AG09309 (cell line): ENCODE results near the gene SNRPD1.
A peak's percentile ranks its signal among the peaks of the same experiment; 100 is the strongest.
"Not testable (repeated sequence)": the region's sequence is repeated elsewhere in the genome, so short reads cannot be mapped to it uniquely, and the experiment has no call there.

Experiments
- DNase-seq: peaks from one replicate; pipeline ENCODE4 v3.0.0-alpha.2; 2010; ENCODE audit warnings: low read depth
- H3K4me3 ChIP-seq: 2 replicates; pipeline ENCODE4 v1.5.1; 2011; ENCODE audit warnings: mild to moderate bottlenecking, low read depth, low read length, moderate library complexity; ENCODE audit not compliant: control insufficient read depth
- TF ChIP-seq, protein P1 (sequence below): IDR thresholded peaks from 2 replicates; pipeline ENCODE4 v1.5.1; 2011; ENCODE audit warnings: mild to moderate bottlenecking, low read depth, low read length, inconsistent platforms; ENCODE audit not compliant: insufficient read depth, control insufficient read depth; ENCODE audit errors: missing control alignments

The SNRPD1 gene

DNA sequence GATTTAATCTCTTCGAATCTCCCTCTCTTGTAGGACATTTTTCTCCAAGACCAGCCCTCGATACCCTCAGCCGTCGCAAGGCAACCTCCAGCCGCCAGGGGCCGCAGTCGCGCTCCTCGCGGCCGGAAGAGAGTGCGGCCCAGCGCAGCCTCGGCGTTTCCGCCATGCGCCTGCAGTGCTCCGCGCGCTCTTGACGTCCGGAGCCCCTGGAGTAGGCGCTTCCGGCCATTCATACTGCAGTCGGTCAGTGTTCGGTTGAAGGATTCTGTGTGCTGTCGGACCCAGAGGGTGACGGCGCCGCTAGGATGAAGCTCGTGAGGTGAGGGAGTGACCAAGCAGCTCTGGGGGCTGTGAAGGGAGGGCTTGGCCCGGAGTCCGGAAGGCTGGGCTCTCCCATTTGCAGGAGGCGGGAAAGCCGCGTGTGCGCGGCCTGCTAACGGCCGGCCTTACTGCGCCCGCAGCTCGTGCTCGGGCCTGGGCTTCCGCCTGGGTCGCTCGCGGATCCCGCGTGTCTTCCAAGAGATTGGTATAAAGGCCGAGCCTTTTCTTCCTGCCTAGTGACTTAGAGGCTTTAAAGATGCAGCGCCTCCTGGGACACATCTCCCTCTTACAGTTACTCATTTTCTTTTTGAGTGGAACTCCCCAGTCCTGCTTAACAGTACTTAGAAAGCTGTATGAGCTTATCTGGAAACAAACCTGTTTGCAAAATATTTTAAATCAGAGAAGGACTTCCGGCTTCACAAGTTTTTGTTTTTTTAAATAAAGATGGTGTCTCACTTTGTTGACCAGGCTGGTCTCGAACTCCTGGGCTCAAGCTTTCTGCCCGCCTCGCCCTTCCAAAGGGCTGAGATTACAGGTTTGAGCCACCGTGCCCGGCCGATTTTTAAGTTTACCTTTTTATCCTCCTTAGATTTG, at the start of gene SNRPD1:
TSS of gene SNRPD1 (plus strand) at position 190 of the 915 bp plus-strand sequence. CDS start at position 306, 116 bp downstream.
- TF ChIP-seq, protein P1, sequence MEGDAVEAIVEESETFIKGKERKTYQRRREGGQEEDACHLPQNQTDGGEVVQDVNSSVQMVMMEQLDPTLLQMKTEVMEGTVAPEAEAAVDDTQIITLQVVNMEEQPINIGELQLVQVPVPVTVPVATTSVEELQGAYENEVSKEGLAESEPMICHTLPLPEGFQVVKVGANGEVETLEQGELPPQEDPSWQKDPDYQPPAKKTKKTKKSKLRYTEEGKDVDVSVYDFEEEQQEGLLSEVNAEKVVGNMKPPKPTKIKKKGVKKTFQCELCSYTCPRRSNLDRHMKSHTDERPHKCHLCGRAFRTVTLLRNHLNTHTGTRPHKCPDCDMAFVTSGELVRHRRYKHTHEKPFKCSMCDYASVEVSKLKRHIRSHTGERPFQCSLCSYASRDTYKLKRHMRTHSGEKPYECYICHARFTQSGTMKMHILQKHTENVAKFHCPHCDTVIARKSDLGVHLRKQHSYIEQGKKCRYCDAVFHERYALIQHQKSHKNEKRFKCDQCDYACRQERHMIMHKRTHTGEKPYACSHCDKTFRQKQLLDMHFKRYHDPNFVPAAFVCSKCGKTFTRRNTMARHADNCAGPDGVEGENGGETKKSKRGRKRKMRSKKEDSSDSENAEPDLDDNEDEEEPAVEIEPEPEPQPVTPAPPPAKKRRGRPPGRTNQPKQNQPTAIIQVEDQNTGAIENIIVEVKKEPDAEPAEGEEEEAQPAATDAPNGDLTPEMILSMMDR, result peak; percentile 89
- H3K4me3 ChIP-seq, result peak within 1 kb of the TSS; percentile 67
- DNase-seq, result peak; percentile 55

GRCh38 chr18:21571772-21572171, 40.3 kb upstream of the SNRPD1 start:
- TF ChIP-seq, protein P1, result no peak
- no peak overlapping the region for H3K4me3 ChIP-seq
- DNase-seq, result no peak

DNA sequence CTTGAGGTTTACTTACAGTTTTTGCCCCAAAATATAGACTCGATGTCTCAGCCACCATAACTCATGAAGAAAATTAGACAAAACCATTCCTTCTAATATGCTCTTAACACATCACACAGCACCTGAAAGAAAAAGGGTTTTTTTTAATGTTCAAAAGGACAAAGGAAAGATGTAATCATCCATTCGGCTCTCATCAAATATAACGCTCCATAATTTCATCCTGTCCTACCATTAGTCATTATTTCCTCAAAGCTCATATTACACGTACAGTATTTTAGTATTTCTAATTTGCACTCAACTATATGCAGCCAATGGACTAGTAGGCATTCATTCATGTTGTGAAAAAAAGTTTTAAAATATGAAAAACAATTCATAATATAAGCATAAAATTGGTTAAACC, 36.5 kb upstream of the SNRPD1 start:
- TF ChIP-seq, protein P1, result no peak
- DNase-seq, result no peak

GRCh38 chr18:21584391-21584790, 27.7 kb upstream of the SNRPD1 start:
- TF ChIP-seq, protein P1, result no peak
- no peak overlapping the region for H3K4me3 ChIP-seq
- DNase-seq, result no peak

More for the DNA sequence above, 36.5 kb upstream of the SNRPD1 start:
- H3K4me3 ChIP-seq, result no peak overlapping the region

DNA sequence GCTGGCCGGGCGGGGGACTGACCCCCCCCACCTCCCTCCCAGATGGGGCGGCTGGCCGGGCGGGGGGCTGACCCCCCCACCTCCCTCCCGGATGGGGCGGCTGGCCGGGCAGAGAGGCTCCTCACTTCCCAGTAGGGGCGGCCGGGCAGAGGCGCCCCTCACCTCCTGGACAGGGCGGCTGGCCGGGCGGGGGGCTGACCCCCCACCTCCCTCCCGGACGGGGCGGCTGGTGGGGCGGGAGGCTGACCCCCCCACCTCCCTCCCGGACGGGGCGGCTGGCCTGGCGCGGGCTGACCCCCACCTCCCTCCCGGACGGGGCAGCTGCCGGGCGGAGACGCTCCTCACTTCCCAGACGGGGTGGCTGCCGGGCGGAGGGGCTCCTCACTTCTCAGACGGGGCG, 19.8 kb upstream of the SNRPD1 start:
- H3K4me3 ChIP-seq, DNase-seq: not testable (repeated sequence)

- no peak for DNase-seq
Observed at GRCh38 chr18:21593540-21594257, 18.4 kb upstream of the SNRPD1 start.

More at GRCh38 chr18:21593540-21594257, 18.4 kb upstream of the SNRPD1 start:
- TF ChIP-seq, protein P1, result no peak
- H3K4me3 ChIP-seq, result no peak overlapping the region
